Stimulated activated CD8-positive, alpha-beta memory T cell treated with anti-CD3 and anti-CD28 coated beads, Interleukin-12 subunit alpha, Interleukin-12 subunit beta, amount 100 ng/mL, for 4 hours (primary cell): ENCODE data around the gene SLC26A9.
"Not testable (repeated sequence)": the region's sequence is repeated elsewhere in the genome, so short reads cannot be mapped to it uniquely, and the experiment has no call there.

ENCODE experiments used
- DNase-seq: peaks from one replicate; pipeline ENCODE4 v3.0.0-alpha.2; 2020; ENCODE audit warnings: low read depth

Gene SLC26A9

DNA sequence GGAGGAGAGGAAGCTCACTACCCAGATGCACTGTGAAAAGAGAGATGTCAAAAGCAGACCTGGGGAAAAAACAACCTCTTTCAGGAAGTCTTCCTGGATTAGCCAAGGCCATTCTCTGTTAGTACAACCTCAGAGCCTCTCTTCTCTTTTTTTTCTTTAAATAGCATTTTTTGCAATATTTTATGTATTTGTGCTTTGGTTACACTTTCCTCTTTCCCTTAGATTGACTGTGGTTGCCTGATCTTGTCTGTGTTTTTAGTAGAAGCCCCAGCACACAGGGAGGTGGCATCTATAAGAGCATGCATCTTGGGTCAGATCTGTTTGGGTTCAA is 18.8 kb downstream of the SLC26A9 start:
- DNase-seq = no peak

DNA sequence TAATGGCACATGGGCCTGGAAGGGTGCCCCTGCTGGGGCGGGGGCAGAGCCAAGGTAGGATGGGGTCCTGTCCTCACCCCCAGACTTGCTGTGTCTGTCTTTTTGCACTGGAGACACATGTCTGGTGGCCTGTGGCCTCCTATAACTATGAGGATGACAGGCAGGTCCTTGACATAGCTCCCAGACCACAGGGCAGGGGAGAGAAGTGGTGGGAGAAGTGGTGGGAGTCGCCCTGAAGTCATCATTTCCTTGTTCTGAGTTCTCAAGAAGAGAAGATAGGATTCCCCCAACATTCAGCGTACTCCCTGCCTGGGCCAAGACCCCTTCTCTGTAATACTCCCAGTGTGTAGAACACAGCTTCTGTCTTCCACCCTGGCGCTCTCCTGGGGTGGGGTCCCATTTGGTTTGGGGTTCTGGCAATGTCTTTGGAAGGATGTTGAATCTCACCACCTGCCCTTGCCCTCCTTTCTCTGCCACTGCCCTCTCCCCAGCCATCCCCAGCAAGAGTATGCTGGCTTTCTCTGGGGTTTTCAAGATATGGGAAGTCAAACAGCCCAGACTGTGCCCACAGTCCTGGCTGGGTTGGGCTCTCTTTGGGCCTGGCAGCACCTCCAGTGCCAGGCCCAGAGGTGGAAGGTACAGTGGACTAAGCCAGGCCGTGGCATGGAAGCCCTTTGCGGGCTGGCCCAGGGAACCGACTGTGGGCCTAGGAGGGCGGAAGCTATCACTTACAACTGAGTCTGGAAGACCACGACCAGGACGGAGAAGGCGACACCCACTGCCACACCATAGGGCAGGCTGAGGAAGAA is 19.4 kb downstream of the SLC26A9 start:
- no peak for DNase-seq

DNA sequence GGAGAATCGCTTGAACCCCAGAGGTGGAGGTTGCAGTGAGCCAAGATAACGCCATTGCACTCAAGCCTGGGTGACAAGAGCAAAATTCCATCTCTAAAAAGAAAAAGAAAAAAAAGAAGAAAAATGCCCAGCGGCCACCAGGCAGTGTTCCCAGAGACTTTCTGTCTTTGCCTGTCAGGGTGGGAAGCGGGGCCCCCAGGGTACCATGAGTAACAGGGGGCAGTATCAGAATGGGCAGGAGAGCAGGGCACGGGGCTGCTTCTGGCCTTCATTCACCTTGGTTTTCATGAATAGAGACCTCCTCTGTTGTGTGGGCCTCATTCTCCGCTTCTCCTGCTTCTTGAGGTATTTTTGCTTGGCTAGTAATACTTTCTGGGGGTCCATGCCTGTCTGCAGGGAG is 20.4 kb downstream of the SLC26A9 start:
- DNase-seq = no peak

DNA sequence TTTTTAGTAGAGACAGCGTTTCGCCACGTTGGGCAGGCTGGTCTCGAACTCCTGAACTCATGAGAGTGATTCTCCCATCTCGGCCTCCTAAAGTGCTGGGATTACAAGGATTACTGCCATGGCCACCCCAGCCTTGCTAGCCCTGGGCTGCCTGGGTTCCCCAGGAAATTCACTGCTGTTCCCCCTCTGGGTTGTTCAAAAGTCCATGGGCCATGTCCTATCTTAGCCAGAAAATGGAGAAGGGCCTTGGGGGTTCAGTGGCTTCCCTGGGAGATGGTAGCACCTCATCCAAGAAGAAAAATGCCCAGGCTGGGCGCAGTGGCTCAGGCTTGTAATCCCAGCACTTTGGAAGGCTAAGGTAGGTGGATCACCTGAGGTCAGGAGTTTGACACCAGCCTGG is 20.9 kb downstream of the SLC26A9 start:
- no peak for DNase-seq

DNA sequence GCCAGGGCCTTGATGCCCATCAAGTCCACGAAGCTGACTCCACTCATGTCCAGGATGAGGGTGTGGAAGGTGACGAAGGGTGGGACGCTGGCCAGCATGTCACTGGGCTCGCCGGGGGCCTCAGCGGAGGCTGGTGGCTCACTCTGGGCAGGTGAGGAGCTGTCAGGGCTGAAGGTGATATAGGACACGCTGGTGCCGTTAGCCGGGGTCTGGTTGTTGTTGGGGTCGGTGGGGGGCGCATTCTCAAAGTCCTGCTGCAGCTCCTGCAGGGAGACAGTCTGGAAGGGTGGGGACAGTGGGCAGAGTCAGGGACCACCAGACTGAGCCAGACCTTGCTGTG is 21.7 kb downstream of the SLC26A9 start:
- no peak for DNase-seq

DNA sequence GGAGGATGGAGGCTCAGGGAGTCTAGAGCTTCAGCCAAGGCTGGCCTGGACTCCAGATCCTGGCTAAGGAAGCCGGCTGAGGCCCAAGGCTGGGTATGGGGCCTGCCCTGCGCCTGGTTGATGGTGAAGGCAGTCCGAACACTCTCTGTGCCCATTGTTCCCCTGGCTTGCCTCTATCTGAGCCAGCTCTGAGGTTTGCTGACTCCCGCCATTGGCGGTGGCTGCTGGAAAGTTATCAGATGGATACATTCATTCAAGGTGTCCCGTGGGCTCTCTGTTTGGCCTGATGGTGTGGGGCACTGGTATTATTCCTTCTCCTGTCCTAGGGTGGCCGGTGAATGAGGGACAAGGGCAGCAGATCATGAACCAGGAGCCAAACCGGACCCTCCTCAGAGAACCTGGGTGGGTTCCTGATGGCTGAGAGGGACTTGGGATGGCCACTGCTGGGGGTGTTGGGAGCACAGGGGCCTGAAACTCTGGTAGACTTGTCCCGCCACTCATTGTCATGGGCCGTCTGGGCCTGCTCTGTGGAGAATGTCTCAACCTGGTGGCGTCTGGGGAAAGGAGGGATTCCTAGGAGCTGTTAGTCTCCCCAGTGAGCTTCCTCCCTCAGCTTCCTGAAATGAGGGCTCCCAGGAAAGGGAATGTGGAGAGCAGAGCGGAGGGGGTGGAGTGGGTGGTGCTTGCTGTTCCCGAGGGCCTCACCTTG is 22.2 kb downstream of the SLC26A9 start:
- no peak for DNase-seq

DNA sequence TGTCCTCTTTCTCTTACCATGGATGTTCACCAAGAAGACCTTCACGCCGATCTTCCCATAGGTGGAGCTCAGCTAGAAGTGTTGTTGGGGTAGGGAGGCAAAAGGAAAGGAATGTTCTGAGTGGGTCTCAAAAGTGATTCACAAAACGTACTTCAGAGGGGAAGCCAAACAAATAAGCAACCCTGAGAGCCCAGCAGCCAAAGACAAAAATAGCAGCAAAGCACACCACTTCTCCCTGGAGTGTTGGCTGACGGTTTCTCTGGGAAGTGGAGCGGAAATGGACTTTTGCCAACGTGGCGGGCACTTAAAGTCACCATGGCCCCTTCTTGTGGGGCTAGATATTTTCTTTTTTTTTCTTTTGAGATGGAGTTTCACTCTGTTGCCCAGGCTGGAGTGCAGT is 23.1 kb downstream of the SLC26A9 start:
- no peak for DNase-seq

DNA sequence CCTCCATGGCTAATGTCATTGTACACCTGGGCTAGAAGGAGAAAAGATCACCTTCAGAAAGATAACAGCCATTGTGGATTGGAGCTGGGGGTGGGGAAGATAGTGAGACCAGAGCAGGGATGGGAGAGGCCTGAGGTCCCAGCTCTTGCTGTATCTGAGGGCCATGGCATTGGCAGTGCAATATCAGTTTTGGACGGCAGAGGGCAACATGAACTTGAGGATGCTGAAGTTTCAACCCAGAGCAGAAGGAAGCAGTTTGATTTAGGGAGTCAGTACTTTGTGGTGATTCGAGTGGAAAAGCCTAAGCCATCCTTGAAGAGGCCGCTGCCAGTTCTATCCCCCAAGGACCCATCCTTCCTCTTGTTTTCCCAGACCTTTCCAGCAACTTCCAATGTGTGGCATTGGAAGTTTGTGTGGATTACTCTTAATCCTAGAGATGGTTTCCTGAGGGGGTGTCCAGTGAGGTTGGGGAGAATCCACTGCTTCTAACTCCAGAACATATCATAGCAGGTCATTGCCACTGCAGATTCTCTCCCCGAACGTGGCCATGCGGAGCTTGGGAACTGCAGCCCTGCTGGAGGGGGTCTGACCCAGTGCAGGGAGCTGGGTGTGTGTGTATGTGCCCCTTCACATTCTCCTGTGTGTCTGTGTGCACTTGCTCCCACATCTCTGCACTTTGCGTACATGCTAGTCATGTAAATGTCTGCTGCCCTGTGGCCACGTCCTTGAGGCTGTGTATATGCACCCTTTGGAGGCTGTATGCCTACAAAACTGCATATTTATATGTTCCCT is 24.1 kb downstream of the SLC26A9 start:
- DNase-seq = peak; percentile 25

DNA sequence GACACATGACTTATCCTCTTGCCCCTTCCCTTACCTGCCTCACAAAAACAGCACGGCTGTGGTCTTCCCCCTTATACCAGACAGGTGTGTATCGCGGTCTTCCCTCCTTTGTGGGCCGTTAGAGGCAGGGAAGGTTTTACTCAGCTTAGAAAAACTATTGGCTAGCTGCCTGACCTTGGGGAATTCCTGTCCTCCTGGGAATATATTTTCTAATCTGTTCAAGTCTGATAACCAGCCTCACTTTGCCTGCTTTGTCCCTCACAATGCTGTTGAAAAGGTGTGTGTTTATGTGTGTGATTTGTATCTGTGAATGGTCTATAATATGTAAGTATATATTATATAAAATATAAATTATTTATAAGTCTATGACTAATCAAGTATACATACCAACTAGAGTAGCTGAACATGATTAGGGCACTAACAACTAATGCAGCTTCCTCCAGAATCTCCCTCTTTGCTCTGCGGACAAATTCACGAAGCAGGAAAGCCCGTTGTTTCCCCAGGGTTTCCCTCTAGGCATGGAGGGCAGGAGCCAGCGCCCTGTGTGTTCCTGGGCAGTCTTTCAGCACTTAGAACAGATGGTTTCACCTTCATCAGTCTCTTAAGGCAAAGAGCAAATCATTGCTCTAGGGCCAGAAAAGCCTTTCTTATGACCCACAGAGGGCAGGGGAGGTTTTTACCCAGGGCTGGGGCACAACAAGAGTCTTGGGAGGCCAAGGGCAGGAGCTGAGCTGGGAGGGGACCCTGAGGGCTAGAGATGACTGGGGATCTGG is 25.6 kb downstream of the SLC26A9 start:
- DNase-seq = no peak

DNA sequence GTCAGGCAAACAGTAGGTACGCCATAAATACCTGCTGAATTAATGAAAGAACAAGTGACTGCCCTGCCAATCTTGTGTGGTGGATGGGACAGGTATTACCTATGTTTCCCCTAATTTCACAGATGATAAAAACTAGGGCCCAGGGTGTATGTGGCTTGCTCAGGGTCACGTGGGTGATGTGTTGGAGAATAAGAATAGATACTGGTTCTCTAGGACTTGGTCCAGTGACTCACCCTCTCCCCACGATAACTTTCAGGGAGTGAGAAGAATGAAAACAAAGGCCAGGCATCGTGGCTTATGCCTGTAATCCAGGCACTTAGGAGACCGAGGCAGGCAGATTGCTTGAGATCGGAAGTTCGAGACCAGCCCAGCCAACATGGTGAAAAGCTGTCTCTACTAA is 26.7 kb downstream of the SLC26A9 start:
- DNase-seq = no peak

DNA sequence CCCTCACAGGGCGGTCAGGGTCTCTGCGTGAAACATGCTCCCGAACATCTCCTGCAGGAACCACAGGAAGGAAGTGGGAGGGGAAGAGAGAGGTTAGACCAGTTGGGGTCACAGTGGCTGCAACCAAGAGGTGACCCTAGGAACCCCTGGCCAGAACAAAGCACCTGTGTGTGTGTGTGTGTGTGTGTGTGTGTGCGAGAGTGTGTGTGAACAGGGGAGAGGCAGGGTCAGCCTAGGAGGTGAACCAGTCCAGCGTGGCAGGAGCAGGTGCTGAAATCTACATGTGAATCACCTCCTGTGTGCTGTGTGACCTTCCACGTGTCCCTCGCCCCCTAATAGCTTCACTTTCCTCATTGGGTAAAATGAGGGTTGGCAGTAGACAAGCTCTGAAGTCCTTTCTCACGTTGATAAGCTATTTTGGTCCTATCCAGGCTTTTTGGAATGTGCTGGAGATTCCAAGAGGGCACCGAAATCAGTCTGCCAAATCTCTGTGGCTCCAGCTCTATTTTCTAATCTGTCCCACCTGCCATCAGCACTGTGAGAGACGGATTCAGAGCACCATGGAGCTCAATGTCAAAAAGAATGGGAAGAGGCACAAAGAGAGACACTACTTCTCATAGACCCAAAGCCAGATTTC is 27.8 kb downstream of the SLC26A9 start:
- no peak for DNase-seq

DNA sequence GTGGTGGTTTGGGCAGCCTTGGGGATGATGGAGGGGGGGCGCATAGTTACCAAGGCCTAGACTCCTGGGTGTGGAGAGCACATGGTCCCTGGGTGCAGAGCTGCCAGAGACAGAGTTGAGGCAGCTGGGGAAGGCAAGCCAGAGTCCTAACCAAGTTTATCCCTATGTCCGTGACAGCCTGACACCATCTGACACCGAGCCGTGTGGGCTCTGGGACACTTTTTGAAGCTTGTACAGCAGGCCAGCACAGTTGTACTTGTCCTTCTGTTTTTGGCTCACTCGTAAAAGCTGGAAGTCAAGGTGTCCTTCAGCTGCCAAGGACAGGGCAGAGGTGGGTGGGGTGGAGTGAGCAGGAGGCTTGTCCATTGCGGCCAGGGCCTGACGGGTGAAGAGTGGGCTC is 28.5 kb downstream of the SLC26A9 start:
- no peak for DNase-seq

DNA sequence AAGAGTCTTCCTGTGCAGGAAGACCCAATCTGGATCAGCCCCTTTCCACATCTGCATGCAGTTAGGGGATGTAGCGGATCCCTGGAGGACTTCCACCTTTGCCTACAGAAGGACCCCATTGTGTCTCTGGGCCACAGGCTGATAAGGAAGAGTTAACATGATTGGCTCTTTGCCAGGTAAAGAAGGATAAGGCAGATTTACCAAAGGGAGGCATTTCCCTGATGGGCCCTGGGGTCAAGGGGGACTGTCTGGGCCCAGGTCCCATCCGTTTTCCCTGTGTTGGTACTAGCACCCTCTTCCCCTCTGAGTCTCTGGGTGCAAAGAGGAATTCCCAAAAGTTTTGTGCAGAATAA is 29.1 kb downstream of the SLC26A9 start:
- no peak for DNase-seq

DNA sequence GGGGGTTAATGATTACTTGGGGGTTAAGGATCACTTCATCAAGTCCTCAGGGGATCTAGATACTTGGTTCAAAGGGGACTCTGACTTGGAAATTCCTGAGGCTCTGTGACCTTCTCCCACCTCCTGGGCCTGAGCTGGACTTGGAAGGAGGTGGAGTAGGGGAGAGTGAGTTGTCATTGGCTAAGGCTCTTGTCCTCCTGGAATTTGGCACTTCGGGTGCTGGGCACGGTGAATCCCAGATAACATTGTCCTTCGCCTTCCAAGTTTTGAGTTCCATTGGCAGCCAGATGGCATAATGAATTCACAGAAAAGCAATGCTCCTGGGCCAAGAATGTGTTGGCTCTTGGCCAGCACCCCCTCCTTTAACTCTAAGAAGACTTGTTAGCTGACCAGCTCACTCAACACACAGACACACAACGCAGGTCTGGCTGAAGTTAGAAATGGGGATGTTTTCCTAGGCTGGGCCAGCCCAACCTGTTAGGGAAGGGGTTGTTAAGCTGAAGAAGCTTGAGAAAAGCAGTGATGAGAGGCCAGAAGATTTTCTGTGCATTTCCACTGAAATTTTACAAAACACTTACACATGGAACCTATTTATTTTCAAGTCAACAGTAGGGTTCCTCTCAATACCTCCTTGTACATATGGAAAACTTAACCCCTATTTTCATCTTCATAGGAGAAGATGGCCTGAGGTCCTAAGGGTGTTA is 29.7 kb downstream of the SLC26A9 start:
- DNase-seq = no peak

DNA sequence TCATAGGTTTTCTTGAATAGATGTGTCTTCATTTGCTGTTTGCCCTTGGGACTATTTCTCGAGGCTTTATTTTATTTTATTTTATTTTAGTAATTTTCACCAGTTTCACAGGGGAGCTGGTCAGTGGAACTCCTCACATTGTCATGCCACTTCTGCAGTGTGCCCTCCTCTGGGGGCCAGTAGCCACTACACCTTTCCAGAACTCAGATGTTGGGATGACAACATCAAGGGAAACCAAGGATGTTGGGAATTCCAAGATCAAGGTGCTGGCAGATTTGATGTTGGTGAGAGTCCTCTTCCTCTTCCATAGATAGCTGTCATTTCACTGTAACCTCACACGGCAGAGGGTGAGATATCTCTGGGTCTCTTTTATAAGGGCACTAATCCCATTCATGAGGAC is 35.5 kb downstream of the SLC26A9 start:
- no peak for DNase-seq

DNA sequence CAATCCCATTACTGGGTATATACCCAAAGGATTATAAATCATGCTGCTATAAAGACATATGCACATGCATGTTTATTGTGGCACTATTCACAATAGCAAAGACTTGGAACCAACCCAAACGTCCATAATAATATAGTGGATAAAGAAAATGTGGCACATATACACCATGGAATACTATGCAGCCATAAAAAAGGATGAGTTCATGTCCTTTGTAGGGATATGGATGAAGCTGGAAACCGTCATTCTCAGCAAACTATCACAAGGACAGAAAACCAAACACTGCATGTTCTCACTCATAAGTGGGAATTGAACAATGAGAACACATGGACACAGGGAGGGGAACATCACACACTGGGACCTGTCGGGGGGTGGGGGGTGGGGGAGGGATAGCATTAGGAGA is 38.2 kb downstream of the SLC26A9 start:
- DNase-seq = not testable (repeated sequence)

DNA sequence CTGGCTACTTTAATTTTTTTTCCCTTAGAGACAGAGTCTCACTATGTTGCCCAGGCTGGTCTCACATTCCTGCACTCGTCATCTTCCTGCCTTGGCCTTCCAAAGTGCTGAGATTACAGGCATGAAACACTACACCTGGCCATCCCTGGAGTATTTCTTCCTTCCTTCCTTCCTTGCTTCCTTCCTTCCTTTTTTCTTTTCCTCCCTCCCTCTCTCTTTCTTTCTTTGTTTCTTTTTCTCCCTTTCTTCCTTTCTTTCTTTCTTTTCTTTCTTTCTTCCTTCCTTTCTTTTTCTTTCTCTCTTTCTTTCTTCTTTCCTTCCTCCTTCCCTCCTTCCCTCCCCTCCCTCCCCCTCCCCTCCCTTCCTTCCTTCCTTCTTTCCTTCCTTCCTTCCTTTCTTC is 46.9 kb downstream of the SLC26A9 start:
- no peak for DNase-seq

DNA sequence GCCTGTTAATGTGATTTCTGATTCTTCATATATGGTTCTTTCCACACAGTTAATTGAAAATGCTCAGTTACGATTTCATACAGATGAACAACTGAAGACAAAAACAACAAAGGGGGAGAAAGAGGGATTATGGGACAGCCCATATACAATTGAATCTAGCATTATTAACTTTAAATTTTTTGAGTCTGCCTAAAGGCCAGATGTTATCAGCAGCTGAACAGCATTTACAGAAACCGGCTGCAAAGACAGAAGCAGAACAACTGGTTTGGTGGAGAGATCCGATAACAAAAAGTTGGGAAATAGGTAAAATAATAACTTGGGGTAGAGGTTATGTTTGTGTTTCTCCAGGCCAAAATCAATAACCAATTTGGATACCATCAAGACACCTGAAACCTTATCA is 49.1 kb downstream of the SLC26A9 start:
- not testable (repeated sequence) for DNase-seq

DNA sequence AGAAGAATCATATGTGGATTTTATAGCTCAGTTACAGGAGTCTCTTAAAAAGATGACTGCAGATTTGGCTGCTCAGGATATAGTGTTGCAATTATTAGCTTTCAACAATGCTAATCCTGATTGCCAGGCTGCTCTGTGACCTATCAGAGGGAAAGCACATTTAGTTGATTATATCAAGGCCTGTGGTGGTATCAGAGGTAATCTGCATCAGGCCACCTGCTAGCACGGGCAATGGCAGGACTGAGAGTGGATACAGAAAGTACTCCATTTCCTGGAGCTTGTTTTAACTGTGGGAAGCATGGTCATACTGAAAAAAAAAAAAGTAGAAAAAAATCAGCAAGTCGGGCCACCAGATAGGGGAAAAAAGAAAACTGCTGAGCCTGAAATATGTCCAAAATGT is 51.1 kb downstream of the SLC26A9 start:
- DNase-seq = not testable (repeated sequence)

DNA sequence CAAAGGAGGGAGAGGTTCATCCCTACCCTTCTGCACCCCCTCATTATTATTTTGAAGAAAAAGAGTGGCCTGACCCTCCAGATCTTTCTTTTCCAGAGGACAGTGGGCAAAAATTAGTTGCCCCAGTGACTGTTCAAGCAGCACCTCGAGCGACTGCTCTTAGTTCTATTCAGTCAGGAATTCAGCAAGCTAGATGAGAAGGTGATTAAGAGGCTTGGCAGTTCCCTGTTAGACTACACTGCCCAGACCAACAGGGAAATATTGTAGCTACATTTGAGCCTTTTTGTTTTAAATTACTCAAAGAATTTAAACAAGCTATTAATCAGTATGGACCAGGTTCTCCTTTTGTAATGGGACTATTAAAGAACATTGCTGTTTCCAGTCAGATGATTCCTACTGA is 51.8 kb downstream of the SLC26A9 start:
- DNase-seq = not testable (repeated sequence)

DNA sequence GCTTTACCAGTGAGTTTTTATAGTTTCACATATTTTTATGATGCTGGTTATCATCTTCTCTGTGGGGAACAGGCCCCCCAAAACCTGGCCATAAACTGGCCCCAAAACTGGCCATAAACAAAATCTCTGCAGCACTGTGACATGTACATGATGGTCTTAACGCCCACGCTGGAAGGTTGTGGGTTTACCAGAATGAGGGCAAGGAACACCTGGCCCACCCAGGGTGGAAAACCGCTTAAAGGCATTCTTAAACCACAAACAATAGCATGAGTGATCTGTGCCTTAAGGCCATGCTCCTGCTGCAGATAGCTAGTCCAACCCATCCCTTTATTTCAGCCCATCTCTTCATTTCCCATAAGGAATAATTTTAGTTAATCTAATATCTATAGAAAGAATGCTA is 52.6 kb downstream of the SLC26A9 start:
- not testable (repeated sequence) for DNase-seq
